Liver (tissue), 3 donors: Measurements from ENCODE around the gene NOTCH1.

Source experiments
- ATF3 ChIP-seq: IDR thresholded peaks from 2 replicates; pipeline ENCODE4 v1.6.1; 2016; ENCODE audit warnings: antibody characterized with exemption
- GABPA ChIP-seq, 2 donors: IDR thresholded peaks in 1 of 2; conservative IDR thresholded peaks in 1 of 2; 2 replicates each; pipeline ENCODE4 v1.6.1; 2016; ENCODE audit warnings: antibody characterized with exemption in 2 of 2, mild to moderate bottlenecking in 1 of 2, moderate library complexity in 1 of 2
- JUND ChIP-seq, 2 donors: IDR thresholded peaks; 2 replicates each; pipeline ENCODE4 v1.6.1; 2016; ENCODE audit warnings: antibody characterized with exemption in 2 of 2
- RAD21 ChIP-seq, 2 donors: IDR thresholded peaks; 2 replicates each; pipeline ENCODE4 v1.6.1; 2016; ENCODE audit warnings: antibody characterized with exemption in 2 of 2, mild to moderate bottlenecking in 2 of 2
- TAF1 ChIP-seq: conservative IDR thresholded peaks from 2 replicates; pipeline ENCODE4 v1.6.1; 2016; ENCODE audit warnings: antibody characterized with exemption, mild to moderate bottlenecking
- YY1 ChIP-seq: IDR thresholded peaks from 2 replicates; pipeline ENCODE4 v1.6.1; 2016; ENCODE audit warnings: antibody characterized with exemption, mild to moderate bottlenecking
- ZBTB33 ChIP-seq: IDR thresholded peaks from 2 replicates; pipeline ENCODE4 v1.6.1; 2016; ENCODE audit warnings: antibody characterized with exemption
- TF ChIP-seq, protein P1 (sequence below): fragments of 150-350 bp; IDR thresholded peaks from 2 replicates; pipeline ENCODE4 v1.5.1; 2017; ENCODE audit warnings: improper control_type of control experiment, low read depth, low read length; ENCODE audit not compliant: missing input control
- TF ChIP-seq, protein P2 (sequence below): IDR thresholded peaks from 2 replicates; pipeline ENCODE4 v1.6.1; 2016; ENCODE audit warnings: antibody characterized with exemption, mild to moderate bottlenecking
- donor health status: healthy.
- donor health status: healthy.

- TF ChIP-seq, protein P1, sequence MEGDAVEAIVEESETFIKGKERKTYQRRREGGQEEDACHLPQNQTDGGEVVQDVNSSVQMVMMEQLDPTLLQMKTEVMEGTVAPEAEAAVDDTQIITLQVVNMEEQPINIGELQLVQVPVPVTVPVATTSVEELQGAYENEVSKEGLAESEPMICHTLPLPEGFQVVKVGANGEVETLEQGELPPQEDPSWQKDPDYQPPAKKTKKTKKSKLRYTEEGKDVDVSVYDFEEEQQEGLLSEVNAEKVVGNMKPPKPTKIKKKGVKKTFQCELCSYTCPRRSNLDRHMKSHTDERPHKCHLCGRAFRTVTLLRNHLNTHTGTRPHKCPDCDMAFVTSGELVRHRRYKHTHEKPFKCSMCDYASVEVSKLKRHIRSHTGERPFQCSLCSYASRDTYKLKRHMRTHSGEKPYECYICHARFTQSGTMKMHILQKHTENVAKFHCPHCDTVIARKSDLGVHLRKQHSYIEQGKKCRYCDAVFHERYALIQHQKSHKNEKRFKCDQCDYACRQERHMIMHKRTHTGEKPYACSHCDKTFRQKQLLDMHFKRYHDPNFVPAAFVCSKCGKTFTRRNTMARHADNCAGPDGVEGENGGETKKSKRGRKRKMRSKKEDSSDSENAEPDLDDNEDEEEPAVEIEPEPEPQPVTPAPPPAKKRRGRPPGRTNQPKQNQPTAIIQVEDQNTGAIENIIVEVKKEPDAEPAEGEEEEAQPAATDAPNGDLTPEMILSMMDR = no peak
- TF ChIP-seq ZBTB33 (no peak), TAF1 (no peak), ATF3 (no peak), GABPA (IDR thresholded peaks at IDR 0.05 in 1 of 2, conservative IDR thresholded peaks at IDR 0.05 in 1 of 2) (no peak), YY1 (no peak), JUND (IDR thresholded peaks at IDR 0.05) (no peak), RAD21 (IDR thresholded peaks at IDR 0.05) (no peak)
- TF ChIP-seq, protein P2, sequence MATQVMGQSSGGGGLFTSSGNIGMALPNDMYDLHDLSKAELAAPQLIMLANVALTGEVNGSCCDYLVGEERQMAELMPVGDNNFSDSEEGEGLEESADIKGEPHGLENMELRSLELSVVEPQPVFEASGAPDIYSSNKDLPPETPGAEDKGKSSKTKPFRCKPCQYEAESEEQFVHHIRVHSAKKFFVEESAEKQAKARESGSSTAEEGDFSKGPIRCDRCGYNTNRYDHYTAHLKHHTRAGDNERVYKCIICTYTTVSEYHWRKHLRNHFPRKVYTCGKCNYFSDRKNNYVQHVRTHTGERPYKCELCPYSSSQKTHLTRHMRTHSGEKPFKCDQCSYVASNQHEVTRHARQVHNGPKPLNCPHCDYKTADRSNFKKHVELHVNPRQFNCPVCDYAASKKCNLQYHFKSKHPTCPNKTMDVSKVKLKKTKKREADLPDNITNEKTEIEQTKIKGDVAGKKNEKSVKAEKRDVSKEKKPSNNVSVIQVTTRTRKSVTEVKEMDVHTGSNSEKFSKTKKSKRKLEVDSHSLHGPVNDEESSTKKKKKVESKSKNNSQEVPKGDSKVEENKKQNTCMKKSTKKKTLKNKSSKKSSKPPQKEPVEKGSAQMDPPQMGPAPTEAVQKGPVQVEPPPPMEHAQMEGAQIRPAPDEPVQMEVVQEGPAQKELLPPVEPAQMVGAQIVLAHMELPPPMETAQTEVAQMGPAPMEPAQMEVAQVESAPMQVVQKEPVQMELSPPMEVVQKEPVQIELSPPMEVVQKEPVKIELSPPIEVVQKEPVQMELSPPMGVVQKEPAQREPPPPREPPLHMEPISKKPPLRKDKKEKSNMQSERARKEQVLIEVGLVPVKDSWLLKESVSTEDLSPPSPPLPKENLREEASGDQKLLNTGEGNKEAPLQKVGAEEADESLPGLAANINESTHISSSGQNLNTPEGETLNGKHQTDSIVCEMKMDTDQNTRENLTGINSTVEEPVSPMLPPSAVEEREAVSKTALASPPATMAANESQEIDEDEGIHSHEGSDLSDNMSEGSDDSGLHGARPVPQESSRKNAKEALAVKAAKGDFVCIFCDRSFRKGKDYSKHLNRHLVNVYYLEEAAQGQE = no peak
Observed at GRCh38 chr9:136569526-136570148, 23.8 kb upstream of the NOTCH1 start.
